GM19025 (cell line): ENCODE results near the gene LRRC4B.

Experiments
- ATAC-seq: cut with Tn5 transposase; IDR thresholded peaks from one replicate; pipeline ENCODE4 v1.9.1; 2021; ENCODE audit warnings: mild to moderate bottlenecking, low read depth, moderate library complexity; ENCODE audit not compliant: unreplicated experiment

The LRRC4B gene

DNA sequence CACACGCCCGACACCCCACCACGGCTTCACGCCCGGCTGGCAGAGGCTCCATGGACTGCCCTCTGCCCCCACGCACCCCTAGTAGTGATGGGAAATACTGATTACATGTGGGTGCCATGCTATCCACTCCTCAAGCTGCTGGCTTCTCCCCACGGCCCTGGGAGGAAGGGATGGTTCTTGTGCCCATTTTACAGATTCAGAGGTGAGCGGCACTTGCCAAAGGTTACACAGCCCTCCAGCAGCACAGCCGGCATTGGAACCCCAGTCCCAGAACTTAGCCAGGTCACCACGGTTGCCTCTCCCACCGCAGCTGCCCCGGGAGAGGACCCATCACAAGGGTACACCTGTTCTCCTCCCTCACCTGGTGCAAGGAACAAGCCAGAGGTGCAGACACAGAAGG is 13.2 kb downstream of the LRRC4B start:
- no peak for ATAC-seq

DNA sequence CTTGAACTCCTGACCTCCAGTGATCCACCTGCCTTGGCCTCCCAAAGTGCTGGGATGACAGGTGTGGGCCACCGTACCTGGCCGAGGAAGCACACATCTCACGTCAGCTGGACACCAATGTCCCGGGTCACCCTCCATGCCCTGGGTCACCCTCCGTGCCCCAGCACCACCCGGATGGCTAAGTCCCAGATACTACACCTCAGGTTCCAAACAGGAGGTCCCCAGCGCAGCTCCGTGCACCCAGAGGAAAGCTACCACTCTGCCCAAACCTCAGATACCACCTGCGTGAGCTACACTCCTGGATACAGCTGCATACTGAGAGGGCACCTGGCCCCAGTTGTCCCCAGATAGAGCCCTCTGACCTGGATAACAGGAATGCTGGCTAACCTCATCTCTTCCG is 14.0 kb downstream of the LRRC4B start:
- no peak for ATAC-seq

DNA sequence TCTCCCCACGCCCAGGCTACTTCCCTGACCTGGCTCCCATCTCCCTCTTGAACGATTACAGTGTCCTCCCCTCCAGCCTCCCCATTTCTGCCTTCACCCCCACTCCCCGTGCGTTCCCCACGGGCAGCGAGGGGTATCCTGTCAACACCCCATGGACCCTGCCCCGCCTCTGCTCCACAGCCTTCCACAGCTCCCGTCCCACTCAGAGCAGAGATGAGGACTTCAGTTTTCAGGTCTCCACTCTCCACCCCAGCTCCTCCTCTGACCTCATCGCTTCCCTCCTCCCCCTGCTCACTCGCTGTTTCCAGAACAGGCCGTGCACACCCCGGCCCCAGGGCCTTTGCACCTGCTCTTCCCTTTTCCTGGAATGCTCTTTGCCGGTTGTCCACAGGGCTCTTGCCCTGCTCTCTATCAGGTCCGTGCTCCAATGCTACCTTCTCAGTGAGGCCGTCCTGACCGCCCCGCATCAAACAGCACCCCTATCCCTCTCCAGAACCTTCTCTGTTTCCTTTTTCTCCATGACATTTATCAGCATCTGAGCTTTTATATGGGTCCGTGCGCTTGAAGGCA is 15.0 kb downstream of the LRRC4B start:
- ATAC-seq: no peak

DNA sequence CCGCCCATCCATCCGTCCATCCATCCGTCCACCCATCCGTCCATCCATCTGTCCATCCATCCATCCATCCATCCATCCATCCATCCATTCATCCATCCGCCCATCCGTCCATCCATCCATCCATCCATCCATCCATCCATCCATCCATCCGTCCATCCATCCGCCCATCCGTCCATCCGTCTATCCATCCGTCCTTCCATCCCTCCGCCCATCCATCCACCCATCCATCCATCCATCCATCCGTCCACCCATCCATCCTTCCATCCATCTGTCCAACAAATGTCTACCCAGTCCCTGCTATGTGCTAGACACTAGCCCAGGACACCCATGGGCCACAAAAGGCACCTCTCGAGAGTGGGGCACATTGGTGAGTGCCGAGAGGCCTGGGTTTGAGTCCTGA is 15.7 kb downstream of the LRRC4B start:
- ATAC-seq: no peak

DNA sequence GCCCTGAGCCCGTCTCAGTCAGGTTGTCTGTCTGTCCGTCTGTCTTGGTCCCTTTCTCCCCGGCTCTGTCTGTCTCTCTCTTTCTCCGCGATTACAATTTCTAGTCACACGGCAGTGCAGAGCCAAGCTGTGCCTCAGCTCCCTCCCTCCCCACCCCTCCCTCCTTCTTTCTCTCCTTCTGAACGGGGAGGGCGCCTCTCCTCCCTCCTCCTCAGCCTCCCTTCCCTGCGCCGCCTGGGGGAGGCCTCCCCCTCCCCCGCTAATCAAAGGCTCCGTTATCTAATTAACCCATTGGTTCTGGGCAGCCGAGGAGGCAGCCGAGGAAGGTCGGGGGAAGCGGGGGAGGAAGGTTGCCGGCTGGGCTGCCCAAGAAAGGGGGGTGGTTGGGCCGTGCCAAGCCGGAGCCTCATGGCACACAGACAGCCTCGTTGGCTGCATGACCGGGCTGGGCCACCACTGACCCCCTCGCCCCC is 16.5 kb downstream of the LRRC4B start:
- ATAC-seq: no peak

DNA sequence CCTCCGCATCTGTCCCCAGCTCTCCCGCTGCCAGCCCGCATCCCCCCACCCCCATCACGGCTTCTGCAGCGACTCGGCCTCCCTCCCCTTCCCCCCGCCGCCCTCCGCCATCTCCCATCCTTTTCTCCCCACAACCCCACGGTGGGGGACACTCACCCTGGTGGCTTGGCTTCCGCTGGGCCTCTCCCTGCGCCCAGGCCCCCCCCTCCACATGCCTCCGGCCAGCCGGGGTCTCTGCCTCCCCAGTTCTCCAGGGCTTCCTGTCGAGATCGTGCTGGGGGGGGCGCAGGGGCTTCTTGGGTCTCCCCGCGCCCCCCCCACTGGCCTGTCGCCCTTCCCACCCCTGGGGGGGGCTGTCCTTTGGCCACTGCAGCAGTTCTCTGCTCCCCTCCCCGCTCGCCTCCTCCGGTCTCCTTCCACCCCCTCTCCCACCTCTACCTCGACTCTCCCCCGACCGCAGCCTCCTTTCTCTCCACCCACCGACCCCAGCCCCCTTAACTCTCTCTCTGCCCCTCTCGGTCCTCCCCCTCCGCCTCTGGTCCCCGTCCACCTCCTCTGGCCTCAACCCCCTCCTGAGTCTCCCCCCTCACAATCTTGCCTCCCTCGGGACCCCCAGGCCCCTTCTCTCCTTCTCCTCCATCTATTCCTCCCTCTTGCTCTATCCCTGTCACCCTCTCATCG is 17.1 kb downstream of the LRRC4B start:
- ATAC-seq: no peak

DNA sequence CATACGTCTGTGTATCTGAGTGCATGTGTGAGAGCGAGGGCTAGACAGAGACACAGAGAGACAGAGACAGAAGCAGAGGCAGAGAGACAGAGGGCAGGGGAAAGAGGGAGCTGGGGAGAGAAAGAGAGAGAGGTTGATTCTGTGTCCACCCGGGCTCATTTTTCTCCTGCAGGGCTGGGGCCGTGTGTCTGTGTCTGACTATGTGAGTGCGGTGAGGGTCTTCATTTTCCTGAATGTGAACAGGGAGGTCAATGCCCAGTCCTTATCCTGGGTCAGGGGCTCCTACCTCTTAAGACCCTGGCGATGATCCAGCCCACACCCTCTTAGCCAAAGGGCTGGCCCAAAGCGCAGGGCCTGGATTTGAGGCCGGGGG is 17.7 kb downstream of the LRRC4B start:
- no peak for ATAC-seq

DNA sequence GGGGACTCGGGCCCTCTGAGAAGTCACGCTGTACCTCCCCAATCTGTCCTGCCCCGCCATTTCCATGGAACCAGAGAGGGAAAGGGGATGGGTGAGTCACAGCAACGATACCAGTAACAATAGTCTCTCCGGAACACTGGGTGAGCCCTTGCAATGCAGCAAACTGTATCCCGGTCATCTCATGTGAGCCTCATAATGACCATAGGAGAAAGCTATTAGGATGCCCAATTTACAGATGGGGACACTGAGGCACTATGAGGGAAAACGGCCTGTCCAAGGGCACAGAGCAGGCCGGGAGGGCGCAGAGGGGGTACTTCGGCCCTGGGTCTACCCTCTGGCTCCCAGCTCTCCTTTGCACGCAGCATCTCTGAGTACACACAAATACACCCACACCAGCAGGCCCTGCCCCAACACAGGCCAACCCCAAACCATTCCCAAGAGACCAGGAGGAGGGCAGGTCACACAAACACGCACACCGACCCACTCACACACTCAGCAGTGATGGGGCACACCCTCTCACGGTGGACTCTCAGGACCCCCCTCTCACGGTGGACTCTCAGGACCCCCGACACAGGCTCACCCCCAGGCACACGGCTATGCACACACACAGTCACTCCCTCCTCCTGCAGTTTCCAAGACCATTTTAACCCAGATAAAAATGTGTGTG is 18.2 kb downstream of the LRRC4B start:
- no peak for ATAC-seq

DNA sequence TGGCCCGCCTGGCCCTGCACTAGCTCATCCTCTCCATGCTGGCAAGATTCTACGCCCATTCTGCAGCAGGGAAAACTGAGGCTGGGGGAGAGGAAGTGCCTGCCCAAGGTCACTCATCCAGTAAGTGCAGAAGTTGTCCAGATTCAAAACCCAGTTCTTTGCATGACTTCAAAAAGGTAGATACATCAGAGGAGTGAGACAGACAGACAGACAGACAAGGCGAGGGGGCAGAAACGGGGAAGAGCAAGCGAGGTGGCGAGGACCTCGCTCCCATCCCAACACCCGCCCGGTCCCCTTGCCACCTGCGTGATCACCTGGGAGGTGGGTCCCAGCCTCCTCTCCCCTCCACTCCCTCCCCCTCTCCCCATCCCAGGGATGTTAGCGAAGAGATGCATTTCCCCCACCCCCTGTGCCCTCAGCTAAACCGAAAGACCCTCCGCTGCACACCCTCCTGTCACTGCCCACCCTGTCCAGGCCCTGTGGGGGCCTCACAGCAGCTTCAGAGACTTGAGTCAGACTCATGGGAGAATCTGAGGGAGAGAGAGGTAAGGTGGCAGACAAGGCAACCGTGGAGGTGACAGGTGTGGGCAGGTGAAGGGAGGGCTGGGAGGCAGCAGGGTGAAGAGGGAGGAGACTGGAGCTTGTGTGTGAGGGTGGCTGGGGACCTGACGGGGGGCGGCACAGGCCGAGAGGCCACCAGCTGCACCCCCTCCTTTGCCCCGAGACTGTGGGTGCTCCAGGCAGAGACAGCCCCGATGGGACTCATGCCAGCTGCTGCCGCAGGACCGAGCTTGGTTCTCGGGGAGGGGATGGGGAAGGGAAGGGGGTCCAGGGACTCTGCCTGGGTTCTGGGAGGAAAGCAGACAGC is 18.9 kb downstream of the LRRC4B start:
- no peak for ATAC-seq

DNA sequence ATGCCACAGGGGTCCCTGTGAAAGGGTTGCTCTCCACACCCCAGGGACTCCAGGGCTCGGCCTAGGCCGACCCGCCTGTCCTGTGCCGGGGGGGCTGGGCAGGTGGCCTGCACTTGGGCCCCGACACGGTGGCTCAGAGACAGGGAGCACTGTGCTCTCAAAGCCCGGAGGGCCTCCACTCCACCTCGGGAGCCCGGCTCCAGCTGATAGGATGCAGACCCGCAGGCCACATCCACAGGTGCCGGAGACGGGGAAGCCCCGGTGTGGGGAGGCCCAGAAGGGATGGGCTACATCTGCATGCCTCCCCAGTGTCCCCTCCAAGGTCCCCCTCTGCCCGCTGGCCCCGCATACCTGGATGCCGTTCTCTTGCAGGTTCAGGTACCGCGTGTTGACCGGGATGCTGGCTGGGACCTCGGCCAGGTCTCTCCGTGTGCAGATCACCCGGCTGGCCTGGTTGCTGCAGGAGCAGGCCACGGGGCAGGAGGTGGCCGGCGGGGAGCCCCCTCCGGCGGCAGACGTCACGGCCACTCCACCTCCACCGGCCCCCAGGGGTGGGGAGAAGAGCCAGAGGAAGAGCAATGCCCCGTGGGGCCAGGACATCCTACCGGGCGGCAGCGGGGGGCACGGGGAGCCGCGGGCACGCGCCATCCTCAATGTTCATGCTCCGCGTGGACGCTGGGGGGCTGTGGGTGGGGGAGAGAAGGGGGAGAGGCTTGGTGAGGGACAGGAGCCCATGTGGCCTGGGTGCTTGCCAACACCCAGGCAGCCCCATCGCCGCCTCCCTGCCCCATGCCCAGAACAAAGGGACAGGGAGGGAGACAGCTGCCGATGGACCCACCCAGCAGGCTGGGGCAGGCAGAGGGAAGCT is 19.8 kb downstream of the LRRC4B start:
- ATAC-seq: no peak

DNA sequence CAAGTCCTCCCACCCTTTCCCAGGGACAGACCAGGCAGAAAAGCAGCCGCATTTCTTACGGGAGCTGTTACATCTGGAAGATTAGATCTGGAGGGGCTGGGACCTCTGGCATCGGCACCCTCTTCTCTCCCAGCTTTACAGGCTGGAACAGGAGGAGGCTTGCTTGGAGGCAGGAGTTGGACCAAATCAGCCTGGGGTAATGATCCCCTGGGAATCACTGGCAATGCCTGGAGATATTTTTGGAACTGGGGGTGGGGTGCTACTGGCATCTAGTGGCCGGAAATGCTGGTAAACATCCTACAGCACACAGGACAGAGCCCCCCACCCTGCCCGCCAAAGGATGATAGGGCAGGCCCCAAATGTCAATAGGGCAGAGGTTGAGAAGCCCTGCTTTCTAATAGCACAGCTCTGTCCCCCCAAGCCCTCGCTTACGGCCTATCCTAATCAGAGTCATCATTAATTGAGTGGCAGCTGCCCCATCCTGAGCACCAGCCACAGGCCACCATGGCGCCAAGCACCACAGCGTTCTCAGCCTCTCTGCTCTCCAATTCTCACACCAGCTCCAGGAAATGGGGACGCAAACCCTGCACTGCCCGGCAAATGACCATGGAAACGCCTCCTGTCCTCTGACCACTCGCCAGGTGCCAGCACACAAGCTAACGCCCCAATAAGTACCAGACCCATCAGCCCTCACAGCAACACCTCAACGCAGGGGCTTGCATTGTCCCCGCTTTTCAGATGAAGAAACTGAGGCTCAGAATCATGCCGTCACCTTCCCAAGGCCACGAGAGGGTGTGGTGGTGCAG is 20.6 kb downstream of the LRRC4B start:
- no peak for ATAC-seq

DNA sequence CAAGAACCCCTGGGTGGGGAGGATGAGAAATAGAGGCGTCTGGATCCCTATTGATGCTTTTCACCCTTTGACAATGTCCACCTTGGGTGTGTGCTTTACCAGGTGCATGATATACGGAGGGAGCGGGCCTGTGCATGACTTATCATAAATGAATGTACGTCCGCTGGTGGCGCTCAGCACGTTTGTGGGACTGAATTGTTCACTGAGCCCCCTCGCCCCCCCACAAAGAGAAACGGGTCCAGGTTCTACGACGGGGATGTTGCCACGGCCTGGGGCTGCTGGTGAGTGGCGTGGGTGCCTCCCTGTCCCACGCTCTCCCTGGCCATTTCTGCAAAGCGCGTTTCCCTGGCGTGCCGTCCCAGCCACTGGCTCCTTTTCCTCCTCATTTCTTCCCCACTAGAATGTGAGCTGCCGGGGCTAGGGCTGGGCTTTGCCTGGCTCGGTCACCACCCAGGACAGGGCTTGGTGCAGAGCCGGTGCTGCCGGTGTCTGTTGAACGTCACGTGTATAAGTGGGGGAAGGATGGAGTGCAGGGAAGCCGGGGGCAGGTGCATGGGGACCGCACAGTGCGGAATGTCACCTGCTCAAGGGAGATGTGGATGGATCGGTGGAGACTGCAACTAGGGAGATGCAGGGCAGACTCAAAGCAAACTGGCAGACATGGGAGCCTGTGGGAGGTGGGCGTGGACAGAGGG is 21.6 kb downstream of the LRRC4B start:
- ATAC-seq: no peak

DNA sequence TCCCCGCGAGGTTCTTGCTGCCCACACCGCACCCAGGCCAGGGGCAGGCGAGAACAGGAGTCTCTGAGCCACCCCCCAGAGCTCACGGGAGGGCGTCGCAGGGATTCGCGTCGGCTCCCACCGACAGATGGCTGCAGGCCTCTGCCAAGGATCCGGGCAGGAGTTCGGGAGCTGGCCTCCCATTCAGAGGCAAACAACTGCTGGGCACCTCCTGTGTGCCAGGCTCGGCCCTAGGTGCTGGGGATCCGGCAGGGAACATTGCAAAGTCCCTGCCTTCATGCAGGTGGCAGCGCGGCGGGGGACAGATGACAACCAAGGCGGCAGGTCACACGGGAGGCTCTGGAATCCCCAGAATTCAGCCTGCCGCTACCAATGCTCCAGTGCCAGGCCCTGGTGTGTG is 25.3 kb downstream of the LRRC4B start:
- no peak for ATAC-seq

DNA sequence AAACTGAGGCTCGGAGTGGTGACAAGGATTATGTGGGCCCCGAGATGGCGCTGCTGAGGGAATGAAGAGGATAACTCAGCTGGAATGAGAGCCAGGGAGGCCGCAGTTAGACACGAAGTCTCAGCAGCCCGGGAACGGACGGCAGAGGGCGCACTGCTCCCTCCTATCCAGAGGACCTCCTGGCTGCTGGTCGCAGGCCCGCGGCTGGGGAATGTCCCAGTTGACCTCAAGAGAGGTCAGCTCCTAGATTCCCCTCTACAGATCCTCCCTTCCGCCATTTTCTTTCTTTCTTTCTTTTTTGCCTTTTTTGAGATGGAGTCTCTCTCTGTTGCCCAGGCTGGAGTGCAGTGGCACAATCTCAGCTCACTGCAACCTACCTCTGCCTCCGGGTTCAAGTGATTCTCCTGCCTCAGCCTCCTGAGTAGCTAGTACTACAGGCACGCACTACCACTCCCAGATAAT is 30.4 kb downstream of the LRRC4B start:
- no peak for ATAC-seq

DNA sequence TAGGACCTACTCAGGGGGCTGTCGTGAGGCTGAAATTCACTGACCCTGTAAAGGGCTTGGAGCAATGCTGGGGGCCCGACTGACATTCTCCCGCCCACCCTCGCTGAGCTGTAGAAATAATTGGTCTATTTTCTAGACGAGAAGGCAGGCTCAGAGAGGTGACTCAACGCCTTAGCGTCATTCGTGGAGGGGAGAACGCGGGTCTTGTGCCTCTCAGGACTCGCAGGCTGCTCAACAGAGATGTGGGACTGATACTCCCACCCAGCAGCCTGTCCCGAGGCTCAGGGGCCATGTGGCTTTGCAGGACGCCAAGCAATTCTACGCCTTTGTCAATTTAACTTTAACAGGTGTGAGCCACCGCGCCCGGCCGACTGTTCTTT is 30.9 kb downstream of the LRRC4B start:
- no peak for ATAC-seq

DNA sequence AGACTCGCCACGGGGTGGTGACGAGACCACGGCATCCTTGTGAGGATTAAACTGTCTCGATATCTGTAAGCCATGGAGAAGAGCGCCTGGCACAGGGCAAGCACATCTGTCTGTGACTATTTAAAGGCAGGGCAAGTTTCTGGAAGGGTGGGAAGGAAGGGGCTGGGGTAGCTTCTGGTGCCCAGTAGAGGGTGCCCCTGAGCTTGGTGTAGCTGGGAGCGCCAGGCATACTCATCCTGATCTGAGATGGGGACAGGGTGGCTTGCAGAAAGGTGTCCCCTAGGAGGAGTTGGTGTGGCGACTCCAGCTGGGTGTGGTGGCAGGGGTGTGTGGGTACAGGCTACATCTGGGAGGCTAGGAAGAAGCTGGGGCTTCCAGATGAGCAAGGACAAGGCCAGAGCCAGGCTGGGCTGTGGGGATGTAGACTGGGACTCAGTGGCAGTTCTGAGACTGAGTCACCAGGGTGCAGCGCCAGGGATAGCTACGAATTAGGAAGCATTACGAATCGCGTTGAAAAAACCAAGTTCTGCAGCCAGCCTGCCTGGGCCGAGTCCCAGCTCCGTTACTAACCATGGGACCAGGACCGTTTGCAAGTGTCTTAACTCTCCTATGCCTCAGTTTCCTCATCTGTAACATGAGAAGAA is 31.5 kb downstream of the LRRC4B start:
- ATAC-seq: no peak

DNA sequence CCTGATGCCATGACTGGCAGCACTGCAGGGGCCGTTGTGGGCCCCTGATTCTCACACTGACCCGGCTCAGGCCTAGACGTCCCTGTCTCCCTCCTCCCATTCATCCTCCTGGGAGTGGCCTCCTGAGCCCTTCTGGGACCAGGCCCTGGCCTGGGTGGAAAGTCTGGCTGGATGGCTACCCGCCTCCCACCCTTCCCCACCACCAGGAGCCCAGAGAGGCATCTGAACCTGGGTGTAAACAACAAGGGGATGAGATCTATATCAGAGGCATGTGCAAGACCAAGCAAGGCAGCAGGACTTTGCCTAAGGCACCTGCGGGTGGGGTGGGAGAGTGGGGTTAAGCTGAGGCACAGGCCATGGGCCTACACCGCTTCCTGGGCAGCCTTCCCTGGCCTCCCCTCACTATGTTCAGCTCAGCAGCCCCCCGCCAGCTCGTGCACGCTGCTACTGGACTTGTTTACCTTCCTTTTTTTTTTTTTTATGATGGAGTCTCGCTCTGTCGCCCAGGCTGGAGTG is 32.5 kb downstream of the LRRC4B start:
- no peak for ATAC-seq

DNA sequence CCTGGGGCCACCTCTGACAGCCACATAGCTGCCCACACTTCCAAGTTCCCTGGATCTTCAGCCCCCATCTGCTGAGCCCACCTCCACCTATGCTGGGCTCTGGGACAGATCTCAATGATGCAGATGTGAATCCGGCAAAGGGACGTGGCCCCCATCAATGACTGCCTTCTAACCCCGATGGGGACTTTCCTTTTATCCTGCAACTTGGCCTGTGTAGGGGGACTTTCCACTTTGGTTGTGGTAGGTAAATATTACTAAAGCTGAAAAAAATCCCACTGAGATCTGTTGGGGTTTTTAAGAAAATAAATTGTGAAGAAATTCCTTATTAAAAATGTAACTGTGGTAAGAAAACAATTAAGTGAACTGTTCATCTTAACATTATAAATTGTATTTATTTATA is 33.8 kb downstream of the LRRC4B start:
- no peak for ATAC-seq
